Measurements from ENCODE around the gene SPPL3.

The SPPL3 gene

GRCh38 chr12:120932956-120933526 lies 28.9 kb upstream of the SPPL3 start:
- DNase-seq (ENCODE audit: low spot score in 2 of 2): no peak
- peaks cover 13% of the 10 kb centered on the region for H3K27me3 Mint-ChIP-seq
- H3K27ac Mint-ChIP-seq: no peak overlapping the region
- H3K4me1 Mint-ChIP-seq: peaks cover 6% of the 10 kb centered on the region
- H3K36me3 Mint-ChIP-seq: no peaks in the 10 kb centered on the region
- no peaks in the 10 kb centered on the region for H3K9me3 Mint-ChIP-seq
- no peak for ATAC-seq (ENCODE audit: low read depth)
- no peak overlapping the region for H3K4me3 Mint-ChIP-seq

- Mint-ChIP-seq H3K4me1 (peaks cover 6% of the 10 kb centered on the region), H3K27ac (no peak overlapping the region), H3K9me3 (no peaks in the 10 kb centered on the region), H3K27me3 (peaks cover 9% of the 10 kb centered on the region), H3K4me3 (no peak overlapping the region), H3K36me3 (no peaks in the 10 kb centered on the region)
- no peak for ATAC-seq (ENCODE audit: low read depth)
- no peak for DNase-seq (ENCODE audit: low spot score in 2 of 2)
Observed at GRCh38 chr12:120932058-120932457, 27.9 kb upstream of the SPPL3 start.

- H3K27me3 Mint-ChIP-seq: peaks cover 6% of the 10 kb centered on the region
Observed at GRCh38 chr12:120930032-120930431, 25.9 kb upstream of the SPPL3 start.

GRCh38 chr12:120928864-120929652 lies 24.9 kb upstream of the SPPL3 start:
- H3K27ac Mint-ChIP-seq: no peak overlapping the region
- ATAC-seq (ENCODE audit: low read depth) (no peak), DNase-seq (ENCODE audit: low spot score in 2 of 2) (no peak)
- peaks cover 8% of the 10 kb centered on the region for H3K27me3 Mint-ChIP-seq
- H3K4me3 Mint-ChIP-seq: no peak overlapping the region
- H3K4me1 Mint-ChIP-seq: peaks cover 2% of the 10 kb centered on the region
- H3K9me3 Mint-ChIP-seq: no peaks in the 10 kb centered on the region
- no peaks in the 10 kb centered on the region for H3K36me3 Mint-ChIP-seq

More at GRCh38 chr12:120930032-120930431, 25.9 kb upstream of the SPPL3 start:
- no peak for DNase-seq (ENCODE audit: low spot score in 2 of 2)
- H3K4me1 Mint-ChIP-seq: peaks cover 2% of the 10 kb centered on the region
- no peak overlapping the region for H3K4me3 Mint-ChIP-seq
- no peaks in the 10 kb centered on the region for H3K36me3 Mint-ChIP-seq
- ATAC-seq (ENCODE audit: low read depth): no peak
- H3K27ac Mint-ChIP-seq: no peak overlapping the region
- no peaks in the 10 kb centered on the region for H3K9me3 Mint-ChIP-seq

GRCh38 chr12:120925740-120926563 lies 21.8 kb upstream of the SPPL3 start:
- DNase-seq (ENCODE audit: low spot score in 2 of 2) (no peak), ATAC-seq (ENCODE audit: low read depth) (no peak)
- Mint-ChIP-seq H3K9me3 (no peaks in the 10 kb centered on the region), H3K4me3 (no peak overlapping the region), H3K27me3 (peaks cover 3% of the 10 kb centered on the region), H3K4me1 (no peaks in the 10 kb centered on the region), H3K36me3 (no peaks in the 10 kb centered on the region), H3K27ac (no peak overlapping the region)

GRCh38 chr12:120922279-120922678 lies 18.1 kb upstream of the SPPL3 start:
- Mint-ChIP-seq H3K27ac (no peak overlapping the region), H3K4me3 (no peak overlapping the region), H3K27me3 (peaks cover 3% of the 10 kb centered on the region), H3K4me1 (no peaks in the 10 kb centered on the region), H3K36me3 (no peaks in the 10 kb centered on the region), H3K9me3 (peaks cover 6% of the 10 kb centered on the region)
- ATAC-seq (ENCODE audit: low read depth) (no peak), DNase-seq (ENCODE audit: low spot score in 2 of 2) (no peak)

- H3K27ac Mint-ChIP-seq: no peak overlapping the region
- ATAC-seq (ENCODE audit: low read depth): no peak
Observed at GRCh38 chr12:120921637-120922036, 17.5 kb upstream of the SPPL3 start.

GRCh38 chr12:120920178-120920577 lies 16.0 kb upstream of the SPPL3 start:
- Mint-ChIP-seq H3K4me3 (no peak overlapping the region), H3K9me3 (peaks cover 7% of the 10 kb centered on the region), H3K27ac (no peak overlapping the region), H3K4me1 (no peaks in the 10 kb centered on the region), H3K36me3 (peaks cover 5% of the 10 kb centered on the region), H3K27me3 (peaks cover 3% of the 10 kb centered on the region)
- no peak for DNase-seq (ENCODE audit: low spot score in 2 of 2)
- no peak for ATAC-seq (ENCODE audit: low read depth)

More at GRCh38 chr12:120921637-120922036, 17.5 kb upstream of the SPPL3 start:
- no peaks in the 10 kb centered on the region for H3K4me1 Mint-ChIP-seq
- H3K36me3 Mint-ChIP-seq: peaks cover 3% of the 10 kb centered on the region
- H3K9me3 Mint-ChIP-seq: peaks cover 7% of the 10 kb centered on the region
- H3K4me3 Mint-ChIP-seq: no peak overlapping the region
- no peak for DNase-seq (ENCODE audit: low spot score in 2 of 2)
- peaks cover 3% of the 10 kb centered on the region for H3K27me3 Mint-ChIP-seq

GRCh38 chr12:120917748-120918147 lies 13.6 kb upstream of the SPPL3 start:
- no peak overlapping the region for H3K27ac Mint-ChIP-seq
- no peak for DNase-seq (ENCODE audit: low spot score in 2 of 2)
- H3K4me3 Mint-ChIP-seq: no peak overlapping the region
- H3K9me3 Mint-ChIP-seq: peaks cover 7% of the 10 kb centered on the region
- peaks cover 2% of the 10 kb centered on the region for H3K27me3 Mint-ChIP-seq
- ATAC-seq (ENCODE audit: low read depth): no peak
- peaks cover 5% of the 10 kb centered on the region for H3K36me3 Mint-ChIP-seq
- no peaks in the 10 kb centered on the region for H3K4me1 Mint-ChIP-seq

GRCh38 chr12:120916561-120916960 lies 12.4 kb upstream of the SPPL3 start:
- Mint-ChIP-seq H3K36me3 (peaks cover 5% of the 10 kb centered on the region), H3K27me3 (peaks cover 2% of the 10 kb centered on the region), H3K9me3 (peaks cover 7% of the 10 kb centered on the region), H3K4me3 (no peak overlapping the region), H3K4me1 (no peaks in the 10 kb centered on the region), H3K27ac (no peak overlapping the region)
- ATAC-seq (ENCODE audit: low read depth): no peak
- no peak for DNase-seq (ENCODE audit: low spot score in 2 of 2)

GRCh38 chr12:120914794-120915193 lies 10.6 kb upstream of the SPPL3 start:
- Mint-ChIP-seq H3K27me3 (peaks cover 2% of the 10 kb centered on the region), H3K36me3 (peaks cover 5% of the 10 kb centered on the region), H3K4me1 (no peaks in the 10 kb centered on the region), H3K9me3 (peaks cover 7% of the 10 kb centered on the region), H3K4me3 (no peak overlapping the region), H3K27ac (no peak overlapping the region)
- no peak for DNase-seq (ENCODE audit: low spot score in 2 of 2)
- ATAC-seq (ENCODE audit: low read depth): no peak

- peaks cover 6% of the 10 kb centered on the region for H3K4me1 Mint-ChIP-seq
- H3K36me3 Mint-ChIP-seq: no peaks in the 10 kb centered on the region
- H3K9me3 Mint-ChIP-seq: no peaks in the 10 kb centered on the region
- peaks cover under 1% of the 10 kb centered on the region for H3K27me3 Mint-ChIP-seq
- H3K4me3 Mint-ChIP-seq: no peak overlapping the region
- no peak overlapping the region for H3K27ac Mint-ChIP-seq
- ATAC-seq (ENCODE audit: low read depth): no peak
- DNase-seq (ENCODE audit: low spot score in 2 of 2): no peak
Observed at GRCh38 chr12:120909633-120910298, 5.6 kb upstream of the SPPL3 start.

GRCh38 chr12:120905856-120906384 lies 1.8 kb upstream of the SPPL3 start:
- DNase-seq (ENCODE audit: low spot score in 2 of 2) (no peak), ATAC-seq (ENCODE audit: low read depth) (no peak)
- Mint-ChIP-seq H3K36me3 (no peaks in the 10 kb centered on the region), H3K27ac (no peak overlapping the region), H3K27me3 (no peaks in the 10 kb centered on the region), H3K4me1 (peaks cover 25% of the 10 kb centered on the region), H3K4me3 (no peak overlapping the region), H3K9me3 (no peaks in the 10 kb centered on the region)

All from memory B cell (primary cell).